ENCODE measurements around the gene ZMYND8. TPM values are rescaled to one million over a fixed set of nuclear protein-coding genes. Genes with fewer than 3 reads are reported as not detected.

The ZMYND8 gene
- total RNA-seq, 1 donor from 2014 or later, result 37.9 TPM

GRCh38 chr20:47164140-47164539 lies 192.4 kb downstream of the ZMYND8 start:
- H3K9me3 ChIP-seq (replicated peaks), result no peaks in the 10 kb centered on the region
- no peaks in the 10 kb centered on the region for H3K36me3 ChIP-seq
- H3K4me3 ChIP-seq, result no peak overlapping the region
- DNase-seq, result no peak
- intact Hi-C loops (cut with micrococcal nuclease), result no loop called here
- TF ChIP-seq, protein P1, sequence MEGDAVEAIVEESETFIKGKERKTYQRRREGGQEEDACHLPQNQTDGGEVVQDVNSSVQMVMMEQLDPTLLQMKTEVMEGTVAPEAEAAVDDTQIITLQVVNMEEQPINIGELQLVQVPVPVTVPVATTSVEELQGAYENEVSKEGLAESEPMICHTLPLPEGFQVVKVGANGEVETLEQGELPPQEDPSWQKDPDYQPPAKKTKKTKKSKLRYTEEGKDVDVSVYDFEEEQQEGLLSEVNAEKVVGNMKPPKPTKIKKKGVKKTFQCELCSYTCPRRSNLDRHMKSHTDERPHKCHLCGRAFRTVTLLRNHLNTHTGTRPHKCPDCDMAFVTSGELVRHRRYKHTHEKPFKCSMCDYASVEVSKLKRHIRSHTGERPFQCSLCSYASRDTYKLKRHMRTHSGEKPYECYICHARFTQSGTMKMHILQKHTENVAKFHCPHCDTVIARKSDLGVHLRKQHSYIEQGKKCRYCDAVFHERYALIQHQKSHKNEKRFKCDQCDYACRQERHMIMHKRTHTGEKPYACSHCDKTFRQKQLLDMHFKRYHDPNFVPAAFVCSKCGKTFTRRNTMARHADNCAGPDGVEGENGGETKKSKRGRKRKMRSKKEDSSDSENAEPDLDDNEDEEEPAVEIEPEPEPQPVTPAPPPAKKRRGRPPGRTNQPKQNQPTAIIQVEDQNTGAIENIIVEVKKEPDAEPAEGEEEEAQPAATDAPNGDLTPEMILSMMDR (IDR thresholded peaks at IDR 0.05; ENCODE audit: borderline replicate concordance), result no peak
- H3K4me1 ChIP-seq, result no peaks in the 10 kb centered on the region
- H3K27ac ChIP-seq (replicated peaks), result no peak overlapping the region
- H3K27me3 ChIP-seq (ENCODE audit: low read depth), result peaks cover 28% of the 10 kb centered on the region

GRCh38 chr20:47161411-47161810 lies 195.1 kb downstream of the ZMYND8 start:
- no peak overlapping the region for H3K4me3 ChIP-seq
- no peak overlapping the region for H3K27ac ChIP-seq (replicated peaks)
- no peaks in the 10 kb centered on the region for H3K9me3 ChIP-seq (replicated peaks)
- H3K36me3 ChIP-seq, result no peaks in the 10 kb centered on the region
- no peak for DNase-seq
- H3K4me1 ChIP-seq, result no peaks in the 10 kb centered on the region
- H3K27me3 ChIP-seq (ENCODE audit: low read depth), result peaks cover 10% of the 10 kb centered on the region
- TF ChIP-seq, protein P1 (IDR thresholded peaks at IDR 0.05; ENCODE audit: borderline replicate concordance), result no peak
- intact Hi-C loops (cut with micrococcal nuclease), result no loop called here

GRCh38 chr20:47160992-47161391 lies 195.5 kb downstream of the ZMYND8 start:
- Histone ChIP-seq H3K27me3 (ENCODE audit: low read depth) (peaks cover 10% of the 10 kb centered on the region), H3K4me3 (no peak overlapping the region), H3K9me3 (replicated peaks) (no peaks in the 10 kb centered on the region), H3K4me1 (no peaks in the 10 kb centered on the region), H3K36me3 (no peaks in the 10 kb centered on the region), H3K27ac (replicated peaks) (no peak overlapping the region)
- no peak for DNase-seq
- TF ChIP-seq, protein P1 (IDR thresholded peaks at IDR 0.05; ENCODE audit: borderline replicate concordance), result no peak
- intact Hi-C loops (cut with micrococcal nuclease), result no loop called here

DNA sequence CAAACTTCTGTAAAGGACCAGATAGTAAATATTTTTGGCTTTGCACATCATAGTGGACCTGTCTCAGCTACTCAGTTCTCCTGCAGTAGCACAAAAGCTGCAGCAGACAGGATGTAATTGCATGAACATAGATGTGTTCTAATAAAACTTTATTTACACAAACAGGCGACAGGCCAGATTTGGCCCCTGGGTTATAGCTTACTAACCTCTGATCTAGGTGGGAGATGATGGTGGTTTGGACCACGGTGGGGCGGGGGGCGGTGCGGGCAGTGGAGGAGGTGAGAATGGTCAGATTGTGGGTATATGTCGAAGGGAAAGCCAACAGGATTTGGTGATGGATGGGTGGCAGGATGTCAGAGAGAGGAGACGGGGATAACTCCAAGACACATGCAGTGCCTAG lies 196.3 kb downstream of the ZMYND8 start:
- Histone ChIP-seq H3K36me3 (no peaks in the 10 kb centered on the region), H3K27me3 (ENCODE audit: low read depth) (peaks cover 15% of the 10 kb centered on the region), H3K4me3 (no peak overlapping the region), H3K9me3 (replicated peaks) (no peaks in the 10 kb centered on the region), H3K4me1 (no peaks in the 10 kb centered on the region), H3K27ac (replicated peaks) (no peak overlapping the region)
- no peak for DNase-seq
- TF ChIP-seq, protein P1 (IDR thresholded peaks at IDR 0.05; ENCODE audit: borderline replicate concordance), result no peak
- intact Hi-C loops (cut with micrococcal nuclease), result no loop called here

Small RNAs within 50 kb of the gene (microRNA-seq; reads per million reads assigned to microRNA genes)
- gene MIR3616, result not detected

Other genes starting within 250 kb of the ZMYND8 start
- 23.8 TPM for gene NCOA3, start 145.2 kb upstream of the ZMYND8 start, total RNA-seq

Data from left ventricle myocardium inferior (tissue), 1 donor.